Dendritic cell treated with granulocyte-macrophage colony-stimulating factor and Interleukin-4, amounts not matched to agents 40 ng/mL and 50 ng/mL, for 4 days (primary cell): ENCODE measurements around the gene HNRNPK.

Experiments
- H3K27ac Mint-ChIP-seq: one replicate; pipeline ENCODE4 v1.8.0; 2022; ENCODE audit warnings: mild to moderate bottlenecking, mixed read lengths
- H3K27me3 Mint-ChIP-seq: one replicate; pipeline ENCODE4 v1.8.0; 2022; ENCODE audit warnings: mild to moderate bottlenecking, mixed read lengths
- H3K36me3 Mint-ChIP-seq: one replicate; pipeline ENCODE4 v1.8.0; 2022; ENCODE audit warnings: low read depth, mixed read lengths
- H3K4me1 Mint-ChIP-seq: one replicate; pipeline ENCODE4 v1.8.0; 2022; ENCODE audit warnings: low read depth, mixed read lengths
- H3K4me3 Mint-ChIP-seq: one replicate; pipeline ENCODE4 v1.8.0; 2022; ENCODE audit warnings: mild to moderate bottlenecking, moderate library complexity, mixed read lengths
- H3K9me3 Mint-ChIP-seq: one replicate; pipeline ENCODE4 v1.8.0; 2022; ENCODE audit warnings: mixed read lengths
- intact Hi-C: fragments of 100-400 bp; cut with micrococcal nuclease; formaldehyde crosslinking; loops from one replicate; pipeline ENCODE4 v1.15.0; 2022

Gene HNRNPK

GRCh38 chr9:83979812-83980394 is at the start of gene HNRNPK:
TSS of gene HNRNPK (minus strand) at chr9:83980215. CDS start at chr9:83978252, 1,963 bp downstream.
- H3K9me3 Mint-ChIP-seq, result no peaks in the 10 kb centered on the region
- peaks cover 76% of the 10 kb centered on the region for H3K36me3 Mint-ChIP-seq
- no peaks in the 10 kb centered on the region for H3K27me3 Mint-ChIP-seq
- H3K4me1 Mint-ChIP-seq, result peaks cover 41% of the 10 kb centered on the region
- H3K4me3 Mint-ChIP-seq, result peak within 1 kb of the TSS; percentile 97
- intact Hi-C loops, result loop anchor here (1.0 to 10.0 kb wide), 4 partner anchors 24 to 1962 kb away; partner anchors contain the start of genes KIF27, NAA35 and UBQLN1
- peak within 1 kb of the TSS; percentile 99 for H3K27ac Mint-ChIP-seq

GRCh38 chr9:84027201-84027600 is 47.2 kb upstream of the HNRNPK start:
- no peak overlapping the region for H3K4me3 Mint-ChIP-seq
- intact Hi-C loops, result no loop called here

GRCh38 chr9:84024041-84024575 is 44.1 kb upstream of the HNRNPK start:
- H3K9me3 Mint-ChIP-seq, result peaks cover 9% of the 10 kb centered on the region
- no peaks in the 10 kb centered on the region for H3K36me3 Mint-ChIP-seq
- intact Hi-C loops, result no loop called here
- H3K27me3 Mint-ChIP-seq, result peaks cover 1% of the 10 kb centered on the region
- peaks cover 5% of the 10 kb centered on the region for H3K4me1 Mint-ChIP-seq
- no peak overlapping the region for H3K27ac Mint-ChIP-seq
- H3K4me3 Mint-ChIP-seq, result no peak overlapping the region

More at GRCh38 chr9:84027201-84027600, 47.2 kb upstream of the HNRNPK start:
- H3K27me3 Mint-ChIP-seq, result peaks cover 1% of the 10 kb centered on the region
- H3K9me3 Mint-ChIP-seq, result peaks cover 9% of the 10 kb centered on the region
- no peaks in the 10 kb centered on the region for H3K36me3 Mint-ChIP-seq
- peaks cover 5% of the 10 kb centered on the region for H3K4me1 Mint-ChIP-seq
- H3K27ac Mint-ChIP-seq, result no peak overlapping the region

- Mint-ChIP-seq H3K27ac (no peak overlapping the region), H3K4me3 (no peak overlapping the region)
- intact Hi-C loops, result no loop called here
Measured at GRCh38 chr9:84007662-84008061, 27.6 kb upstream of the HNRNPK start.

GRCh38 chr9:84003246-84003645 is 23.2 kb upstream of the HNRNPK start:
- intact Hi-C loops, result no loop called here
- H3K27me3 Mint-ChIP-seq, result no peaks in the 10 kb centered on the region
- peaks cover 12% of the 10 kb centered on the region for H3K4me1 Mint-ChIP-seq
- peaks cover 9% of the 10 kb centered on the region for H3K9me3 Mint-ChIP-seq
- peaks cover 33% of the 10 kb centered on the region for H3K36me3 Mint-ChIP-seq
- H3K4me3 Mint-ChIP-seq, result no peak overlapping the region
- no peak overlapping the region for H3K27ac Mint-ChIP-seq

More at GRCh38 chr9:84007662-84008061, 27.6 kb upstream of the HNRNPK start:
- no peaks in the 10 kb centered on the region for H3K4me1 Mint-ChIP-seq
- H3K9me3 Mint-ChIP-seq, result peaks cover 9% of the 10 kb centered on the region
- H3K36me3 Mint-ChIP-seq, result peaks cover 21% of the 10 kb centered on the region
- no peaks in the 10 kb centered on the region for H3K27me3 Mint-ChIP-seq

- Mint-ChIP-seq H3K4me1 (peaks cover 12% of the 10 kb centered on the region), H3K36me3 (peaks cover 32% of the 10 kb centered on the region), H3K9me3 (peaks cover 5% of the 10 kb centered on the region), H3K27me3 (no peaks in the 10 kb centered on the region), H3K4me3 (no peak overlapping the region), H3K27ac (no peak overlapping the region)
- intact Hi-C loops, result no loop called here
Measured at GRCh38 chr9:84002344-84002743, 22.3 kb upstream of the HNRNPK start.

GRCh38 chr9:84001621-84002020 is 21.6 kb upstream of the HNRNPK start:
- intact Hi-C loops, result no loop called here
- Mint-ChIP-seq H3K27ac (no peak overlapping the region), H3K27me3 (no peaks in the 10 kb centered on the region), H3K9me3 (no peaks in the 10 kb centered on the region), H3K4me3 (no peak overlapping the region), H3K4me1 (peaks cover 14% of the 10 kb centered on the region), H3K36me3 (peaks cover 32% of the 10 kb centered on the region)

- Mint-ChIP-seq H3K27ac (no peak overlapping the region), H3K4me3 (no peak overlapping the region), H3K4me1 (peaks cover 17% of the 10 kb centered on the region), H3K9me3 (no peaks in the 10 kb centered on the region), H3K27me3 (no peaks in the 10 kb centered on the region), H3K36me3 (peaks cover 38% of the 10 kb centered on the region)
- intact Hi-C loops, result no loop called here
Measured at GRCh38 chr9:84000186-84000585, 20.2 kb upstream of the HNRNPK start.

GRCh38 chr9:83999141-83999918 is 19.3 kb upstream of the HNRNPK start:
- intact Hi-C loops, result no loop called here
- no peak overlapping the region for H3K27ac Mint-ChIP-seq
- H3K4me1 Mint-ChIP-seq, result peaks cover 17% of the 10 kb centered on the region
- H3K9me3 Mint-ChIP-seq, result no peaks in the 10 kb centered on the region
- H3K36me3 Mint-ChIP-seq, result peaks cover 40% of the 10 kb centered on the region
- no peaks in the 10 kb centered on the region for H3K27me3 Mint-ChIP-seq
- no peak overlapping the region for H3K4me3 Mint-ChIP-seq

GRCh38 chr9:83996126-83996525 is 16.1 kb upstream of the HNRNPK start:
- Mint-ChIP-seq H3K4me1 (peaks cover 17% of the 10 kb centered on the region), H3K27ac (no peak overlapping the region), H3K9me3 (no peaks in the 10 kb centered on the region), H3K4me3 (no peak overlapping the region), H3K27me3 (no peaks in the 10 kb centered on the region), H3K36me3 (peaks cover 43% of the 10 kb centered on the region)
- intact Hi-C loops, result no loop called here

GRCh38 chr9:83992901-83993300 is 12.9 kb upstream of the HNRNPK start:
- Mint-ChIP-seq H3K4me1 (peaks cover 14% of the 10 kb centered on the region), H3K27me3 (no peaks in the 10 kb centered on the region), H3K4me3 (no peak overlapping the region), H3K27ac (no peak overlapping the region), H3K9me3 (no peaks in the 10 kb centered on the region), H3K36me3 (peaks cover 55% of the 10 kb centered on the region)
- intact Hi-C loops, result no loop called here

GRCh38 chr9:83992407-83992806 is 12.4 kb upstream of the HNRNPK start:
- no peak overlapping the region for H3K27ac Mint-ChIP-seq
- H3K4me3 Mint-ChIP-seq, result no peak overlapping the region
- intact Hi-C loops, result no loop called here
- no peaks in the 10 kb centered on the region for H3K27me3 Mint-ChIP-seq
- no peaks in the 10 kb centered on the region for H3K9me3 Mint-ChIP-seq
- peaks cover 18% of the 10 kb centered on the region for H3K4me1 Mint-ChIP-seq
- peaks cover 58% of the 10 kb centered on the region for H3K36me3 Mint-ChIP-seq

GRCh38 chr9:83991355-83991754 is 11.3 kb upstream of the HNRNPK start:
- Mint-ChIP-seq H3K9me3 (no peaks in the 10 kb centered on the region), H3K4me3 (no peak overlapping the region), H3K4me1 (peaks cover 24% of the 10 kb centered on the region), H3K27me3 (no peaks in the 10 kb centered on the region), H3K36me3 (peaks cover 52% of the 10 kb centered on the region), H3K27ac (no peak overlapping the region)
- intact Hi-C loops, result no loop called here

- peaks cover 34% of the 10 kb centered on the region for H3K36me3 Mint-ChIP-seq
- intact Hi-C loops, result no loop called here
- no peaks in the 10 kb centered on the region for H3K9me3 Mint-ChIP-seq
- H3K27ac Mint-ChIP-seq, result no peak overlapping the region
- H3K27me3 Mint-ChIP-seq, result no peaks in the 10 kb centered on the region
- peaks cover 34% of the 10 kb centered on the region for H3K4me1 Mint-ChIP-seq
- no peak overlapping the region for H3K4me3 Mint-ChIP-seq
Measured at GRCh38 chr9:83988411-83988810, 8.4 kb upstream of the HNRNPK start.
